Loucy (cell line): Measurements from ENCODE around the gene INSYN1.

ENCODE experiments used
- H2AFZ ChIP-seq: fragments of 200-600 bp; sonication (generic); 2 replicates; pipeline ENCODE4 v1.6.0; 2016; ENCODE audit warnings: antibody characterized with exemption, mild to moderate bottlenecking, low read length, moderate library complexity
- H3F3A ChIP-seq: fragments of 200-600 bp; 2 replicates; pipeline ENCODE4 v1.6.0; 2016; ENCODE audit warnings: antibody characterized with exemption, low read depth, mild to moderate bottlenecking
- H3K27me3 ChIP-seq: fragments of 200-600 bp; sonication (generic); 2 replicates; pipeline ENCODE4 v1.6.1; 2014; ENCODE audit warnings: low read length, mild to moderate bottlenecking; ENCODE audit not compliant: insufficient read depth, poor library complexity, severe bottlenecking
- H3K36me3 ChIP-seq: fragments of 200-600 bp; sonication (generic); 2 replicates; pipeline ENCODE4 v1.6.1; 2016; ENCODE audit warnings: low read length; ENCODE audit not compliant: insufficient read depth
- H3K4me1 ChIP-seq: fragments of 200-600 bp; sonication (generic); 2 replicates; pipeline ENCODE4 v1.5.1; 2014; ENCODE audit warnings: low read length, mild to moderate bottlenecking; ENCODE audit not compliant: insufficient read depth, poor library complexity, severe bottlenecking
- H3K4me2 ChIP-seq: fragments of 200-600 bp; sonication (generic); 2 replicates; pipeline ENCODE4 v1.6.0; 2014; ENCODE audit warnings: antibody characterized with exemption, low read length, low read depth, mild to moderate bottlenecking; ENCODE audit not compliant: poor library complexity, severe bottlenecking
- H3K4me3 ChIP-seq: fragments of 200-600 bp; sonication (generic); 2 replicates; pipeline ENCODE4 v1.5.1; 2014; ENCODE audit warnings: low read length, mild to moderate bottlenecking, mixed read lengths; ENCODE audit not compliant: poor library complexity, severe bottlenecking
- H3K79me2 ChIP-seq: fragments of 200-600 bp; sonication (generic); 2 replicates; pipeline ENCODE4 v1.6.1; 2014; ENCODE audit warnings: low read length; ENCODE audit not compliant: insufficient read depth
- H3K9ac ChIP-seq: fragments of 200-600 bp; sonication (generic); 2 replicates; pipeline ENCODE4 v1.6.0; 2014; ENCODE audit warnings: mild to moderate bottlenecking, low read depth, low read length, moderate library complexity; ENCODE audit not compliant: poor library complexity, severe bottlenecking
- H3K9me2 ChIP-seq: fragments of 200-600 bp; sonication (generic); replicated peaks from 2 replicates; pipeline ENCODE4 v1.6.1; 2016; ENCODE audit warnings: low read depth, low read length, mixed read lengths
- H3K9me3 ChIP-seq: fragments of 200-600 bp; sonication (generic); 2 replicates; pipeline ENCODE4 v1.6.1; 2014; ENCODE audit warnings: mild to moderate bottlenecking, antibody characterized with exemption, low read length, low read depth; ENCODE audit not compliant: insufficient read depth
- H4K20me1 ChIP-seq: fragments of 200-600 bp; sonication (generic); 2 replicates; pipeline ENCODE4 v1.6.0; 2014; ENCODE audit warnings: antibody characterized with exemption, low read length, mild to moderate bottlenecking; ENCODE audit not compliant: insufficient read depth, poor library complexity, severe bottlenecking
- EZH2phosphoT487 ChIP-seq: fragments of 200-600 bp; IDR thresholded peaks from 2 replicates; pipeline ENCODE4 v1.6.1; 2018; ENCODE audit warnings: antibody characterized with exemption, mild to moderate bottlenecking, moderate library complexity, borderline replicate concordance
- TF ChIP-seq, protein P1 (sequence below): fragments of 200-600 bp; sonication (generic); conservative IDR thresholded peaks from 2 replicates; pipeline ENCODE4 v1.5.1; 2014; ENCODE audit warnings: mild to moderate bottlenecking, antibody characterized with exemption, low read length

The INSYN1 gene, protein sequence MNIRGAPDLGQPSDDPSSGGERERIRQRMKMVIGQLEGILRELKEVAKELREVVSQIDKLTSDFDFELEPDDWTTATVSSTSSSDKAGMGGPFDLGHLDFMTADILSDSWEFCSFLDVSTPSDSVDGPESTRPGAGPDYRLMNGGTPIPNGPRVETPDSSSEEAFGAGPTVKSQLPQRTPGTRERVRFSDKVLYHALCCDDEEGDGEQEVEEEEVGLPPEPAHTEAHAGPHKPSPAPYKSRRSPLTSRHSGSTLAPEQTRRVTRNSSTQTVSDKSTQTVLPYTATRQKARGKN

DNA sequence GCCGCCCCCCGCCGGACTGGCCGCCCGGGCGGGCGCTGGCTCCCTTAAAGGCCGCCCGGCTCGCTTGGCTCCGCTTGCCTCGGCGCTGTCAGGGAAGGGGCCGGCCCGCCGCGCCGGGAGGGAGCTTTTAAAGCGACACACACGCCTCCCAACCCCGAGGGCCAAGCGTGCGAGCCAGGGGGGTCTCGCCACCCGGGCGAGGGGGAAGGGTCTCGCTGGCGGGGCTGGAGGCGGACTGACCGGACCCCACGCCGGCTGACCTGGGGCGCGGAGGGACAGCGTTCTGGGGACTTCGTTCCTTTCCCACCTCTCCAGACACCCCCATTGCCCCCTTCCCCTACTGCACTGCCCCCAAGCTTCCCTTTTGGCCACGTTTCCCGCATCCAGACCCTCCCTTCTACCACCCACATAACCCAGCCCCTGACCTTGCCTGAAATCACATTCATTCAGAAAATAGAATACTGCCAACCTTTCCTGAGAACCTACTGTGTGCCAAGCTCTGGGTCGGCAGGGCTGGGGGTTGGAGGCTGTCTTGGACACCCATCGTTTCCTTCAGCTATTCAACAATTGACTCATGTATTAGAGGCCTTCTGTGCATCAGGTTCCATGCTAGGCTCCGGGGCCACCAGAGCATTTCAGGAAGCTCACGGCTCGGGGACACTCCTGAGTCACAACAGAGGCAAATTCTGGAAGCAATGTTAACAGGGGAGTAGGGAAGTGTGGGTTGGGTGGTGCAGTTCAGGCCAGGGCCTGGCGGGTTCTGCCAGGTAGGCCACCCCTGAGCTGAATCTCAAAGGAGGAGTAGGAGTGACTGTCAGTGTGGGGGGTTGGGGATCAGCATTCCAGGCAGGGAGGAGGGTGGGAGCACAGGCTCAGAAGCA lies at the start of gene INSYN1:
Gene INSYN1, minus strand, starts transcription at position 102 of the 881 bp plus-strand sequence. CDS start 2,221 bp downstream, outside the sequence.
- TF ChIP-seq, protein P1, sequence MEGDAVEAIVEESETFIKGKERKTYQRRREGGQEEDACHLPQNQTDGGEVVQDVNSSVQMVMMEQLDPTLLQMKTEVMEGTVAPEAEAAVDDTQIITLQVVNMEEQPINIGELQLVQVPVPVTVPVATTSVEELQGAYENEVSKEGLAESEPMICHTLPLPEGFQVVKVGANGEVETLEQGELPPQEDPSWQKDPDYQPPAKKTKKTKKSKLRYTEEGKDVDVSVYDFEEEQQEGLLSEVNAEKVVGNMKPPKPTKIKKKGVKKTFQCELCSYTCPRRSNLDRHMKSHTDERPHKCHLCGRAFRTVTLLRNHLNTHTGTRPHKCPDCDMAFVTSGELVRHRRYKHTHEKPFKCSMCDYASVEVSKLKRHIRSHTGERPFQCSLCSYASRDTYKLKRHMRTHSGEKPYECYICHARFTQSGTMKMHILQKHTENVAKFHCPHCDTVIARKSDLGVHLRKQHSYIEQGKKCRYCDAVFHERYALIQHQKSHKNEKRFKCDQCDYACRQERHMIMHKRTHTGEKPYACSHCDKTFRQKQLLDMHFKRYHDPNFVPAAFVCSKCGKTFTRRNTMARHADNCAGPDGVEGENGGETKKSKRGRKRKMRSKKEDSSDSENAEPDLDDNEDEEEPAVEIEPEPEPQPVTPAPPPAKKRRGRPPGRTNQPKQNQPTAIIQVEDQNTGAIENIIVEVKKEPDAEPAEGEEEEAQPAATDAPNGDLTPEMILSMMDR, result no peak
- no peak for TF ChIP-seq EZH2phosphoT487
- Histone ChIP-seq H2AFZ (no peak within 1 kb of the TSS), H3K4me3 (no peak within 1 kb of the TSS), H3K9me2 (no peaks in the 10 kb centered on the region), H3K79me2 (no peaks in the 10 kb centered on the region), H3K27me3 (no peaks in the 10 kb centered on the region), H3K4me2 (no peak within 1 kb of the TSS), H3K9me3 (no peaks in the 10 kb centered on the region), H3K36me3 (no peaks in the 10 kb centered on the region), H3K9ac (no peak within 1 kb of the TSS), H3K4me1 (no peaks in the 10 kb centered on the region), H4K20me1 (no peaks in the 10 kb centered on the region), H3F3A (no peaks in the 10 kb centered on the region)

DNA sequence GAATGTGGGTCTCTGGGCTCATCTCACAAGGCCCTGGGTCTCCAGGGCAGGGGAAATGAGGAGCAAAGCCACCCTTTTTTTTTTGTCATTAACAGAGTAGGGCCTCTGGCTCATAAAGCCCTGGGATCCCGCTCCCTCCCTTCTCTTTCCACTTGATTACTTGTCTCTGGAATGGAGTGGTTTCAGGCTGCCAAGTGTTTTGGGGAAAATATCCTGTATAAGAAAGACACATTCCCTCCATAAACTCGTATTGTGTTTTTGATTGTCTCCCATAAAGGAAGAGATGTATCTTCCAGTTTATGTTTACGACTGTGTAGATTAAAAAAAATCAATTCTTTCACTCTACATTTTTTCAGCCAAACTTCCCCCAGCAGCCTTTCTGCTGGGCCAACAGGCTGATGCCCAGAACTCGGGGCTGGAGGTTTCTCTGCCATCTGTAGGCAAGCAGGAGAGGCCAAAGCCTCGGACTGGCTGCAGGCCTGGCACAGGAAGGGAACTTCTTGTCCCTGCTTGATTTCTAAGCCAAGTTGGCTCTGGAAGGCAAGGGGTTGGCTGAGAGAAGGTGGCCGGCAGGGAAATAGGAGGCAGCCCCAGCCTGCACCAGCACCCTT lies 49.4 kb upstream of the INSYN1 start:
- H3K9me2 ChIP-seq, result no peaks in the 10 kb centered on the region
- no peaks in the 10 kb centered on the region for H4K20me1 ChIP-seq
- H3K9ac ChIP-seq, result no peak overlapping the region
- no peak overlapping the region for H3K4me2 ChIP-seq
- H3K27me3 ChIP-seq, result no peaks in the 10 kb centered on the region
- H3F3A ChIP-seq, result no peaks in the 10 kb centered on the region
- H2AFZ ChIP-seq, result no peak overlapping the region
- H3K36me3 ChIP-seq, result no peaks in the 10 kb centered on the region
- H3K4me3 ChIP-seq, result no peak overlapping the region
- peaks cover 6% of the 10 kb centered on the region for H3K4me1 ChIP-seq
- no peaks in the 10 kb centered on the region for H3K9me3 ChIP-seq
- TF ChIP-seq, protein P1, result no peak
- TF ChIP-seq EZH2phosphoT487, result no peak
- H3K79me2 ChIP-seq, result no peaks in the 10 kb centered on the region

DNA sequence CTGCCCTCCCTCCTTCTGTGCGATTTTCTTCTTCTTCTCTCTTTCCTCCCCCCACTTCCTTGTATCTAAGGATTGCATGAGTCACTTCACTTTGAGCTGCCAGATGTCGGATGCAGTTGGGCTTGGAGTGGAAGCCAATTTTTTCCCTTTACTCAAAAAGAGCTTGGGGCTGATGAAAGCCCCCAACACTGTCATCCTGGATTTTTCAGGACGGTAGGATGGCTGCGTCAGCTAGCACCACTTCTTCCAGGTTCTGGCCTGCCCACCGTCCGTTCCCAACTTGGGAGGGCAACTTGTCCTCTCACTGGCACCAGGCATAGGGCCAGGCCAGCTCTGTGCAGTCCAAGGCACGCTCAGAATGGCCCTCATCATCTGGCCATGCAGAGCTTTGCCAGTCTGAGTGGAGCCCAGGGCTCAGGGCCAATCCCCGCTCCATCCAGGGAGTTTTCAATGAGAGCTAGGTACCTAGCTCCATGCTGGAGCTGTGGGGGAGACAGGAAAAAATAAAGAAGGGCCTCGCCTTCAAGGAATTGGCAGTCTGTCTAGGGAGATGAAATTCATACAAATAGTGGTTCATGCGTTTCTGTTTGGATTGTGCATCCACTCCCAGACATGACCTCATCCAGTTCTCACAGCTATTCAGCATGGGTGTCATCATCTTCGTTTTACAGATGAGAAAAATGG lies 47.7 kb upstream of the INSYN1 start:
- Histone ChIP-seq H3K36me3 (no peaks in the 10 kb centered on the region), H3K9me2 (no peaks in the 10 kb centered on the region), H3F3A (no peaks in the 10 kb centered on the region), H3K4me3 (no peak overlapping the region), H3K79me2 (no peaks in the 10 kb centered on the region), H3K27me3 (no peaks in the 10 kb centered on the region), H2AFZ (no peak overlapping the region), H3K9ac (no peak overlapping the region), H4K20me1 (no peaks in the 10 kb centered on the region), H3K4me2 (no peak overlapping the region), H3K9me3 (no peaks in the 10 kb centered on the region), H3K4me1 (peaks cover 6% of the 10 kb centered on the region)
- TF ChIP-seq EZH2phosphoT487, result no peak
- TF ChIP-seq, protein P1, result no peak
